Heart right ventricle (tissue), 16 donors: ENCODE results near the gene PLEKHG4B. TPM values are rescaled to one million over a fixed set of nuclear protein-coding genes. Genes with fewer than 3 reads are reported as not detected.

Experiments used
- ATAC-seq, 8 donors: fragments of 200-7000 bp; cut with Tn5 transposase; one replicate each; pipeline ENCODE4 v1.9.1; 2020; ENCODE audit warnings: mild to moderate bottlenecking in 8 of 8, moderate library complexity in 8 of 8, moderate number of reproducible peaks in 1 of 8
- DNase-seq, 2 donors: peaks; one replicate each; pipeline ENCODE4 v3.0.0-alpha.2; 2020
- H3K27ac ChIP-seq, 10 donors: fragments of 200-600 bp; sonication (generic) in 2 of 10; one replicate each; pipeline versions ENCODE4 v1.5.0 to v1.8.0; 2020 to 2022; ENCODE audit warnings: mild to moderate bottlenecking in 3 of 10
- H3K27me3 ChIP-seq, 7 donors: fragments of 200-600 bp; one replicate each; pipeline ENCODE4 v1.8.0; 2021 to 2022; ENCODE audit warnings: mild to moderate bottlenecking in 2 of 7
- H3K36me3 ChIP-seq, 9 donors: fragments of 200-600 bp; sonication (generic) in 1 of 9; one replicate each; pipeline versions ENCODE4 v1.5.0 to v1.8.0; 2020 to 2022; ENCODE audit warnings: mild to moderate bottlenecking in 2 of 9
- H3K4me1 ChIP-seq, 9 donors: fragments of 200-600 bp; sonication (generic) in 1 of 9; one replicate each; pipeline versions ENCODE4 v1.5.0 to v1.8.0; 2020 to 2022; ENCODE audit warnings: mild to moderate bottlenecking in 4 of 9
- H3K4me3 ChIP-seq, 10 donors: fragments of 200-600 bp; sonication (generic) in 2 of 10; one replicate each; pipeline versions ENCODE4 v1.5.0 to v1.8.0; 2020 to 2022; ENCODE audit warnings: mild to moderate bottlenecking in 7 of 10, moderate library complexity in 2 of 10
- H3K9me3 ChIP-seq, 11 donors: fragments of 200-600 bp in 10 of 11; sonication (generic) in 2 of 11; one replicate each; pipeline versions ENCODE4 v1.5.0 to v1.8.0; 2013 to 2022; ENCODE audit warnings: mild to moderate bottlenecking in 2 of 11, control low read depth in 1 of 11, moderate library complexity in 1 of 11
- WGBS, 2 donors: extraction: QIAGEN DNeasy Blood & Tissue Kit; methylation state at CpG; one replicate each; pipeline ENCODE4 v1.1.7; 2013; ENCODE audit warnings: inconsistent platforms in 1 of 2; 5-methylcytosine and 5-hydroxymethylcytosine counted together
- intact Hi-C, 10 donors: fragments of 100-400 bp; cut with DNase I; formaldehyde crosslinking; loops; one replicate each; pipeline versions ENCODE4 v1.11.1 to v1.14.2; 2022
- polyA plus RNA-seq, 2 donors: library from polyadenylated mRNA; stranded (reverse); fragments of 200-250 nt; gene quantifications; one replicate each; pipeline ENCODE4 v1.2.3, GENCODE V29; 2013
- total RNA-seq, 10 donors: library from RNA; stranded (reverse); fragmentation: NEBNext Ultra II Directional in 3 of 10; extraction: Animal tissue kit (Norgen Biotek cat#: 25700) in 3 of 10; gene quantifications; one replicate each; pipeline versions ENCODE4 v1.2.1 to v1.2.4, GENCODE V29; 2021 to 2023
- TF ChIP-seq, protein P1 (sequence below), 9 donors: fragments of 200-600 bp; sonication (generic) in 2 of 9; IDR thresholded peaks; one replicate each; pipeline versions ENCODE4 v1.5.0 to v1.8.0; 2021 to 2022; ENCODE audit warnings: antibody characterized with exemption in 9 of 9, mild to moderate bottlenecking in 5 of 9, moderate library complexity in 1 of 9
- donor health status: Arrhythmogenic right ventricular cardiomyopathy.
- donor health status: ischemic (EF 13 %, LVEDD 7.1; RV severe dilation, severe dysfunction).
- donor health status: healthy with polysubstance abuse.
- donor health status: DM: no; HTN: yes; CAD: no.
- donor health status: DM: no; HTN: no; CAD: no.
- donor health status: ischemic (EF 25% LVEDD 6.9; RV normal size, moderate dysfunction).
- donor health status: ischemic (EF 25% LVEDD 5.7; RV mildly dilated, moderate dysfunction).
- donor health status: healthy.
- donor health status: DM: yes; HTN: yes; CAD: no.
- donor health status: Ischemic cardiomyopathy.
- donor health status: ischemic (EF 35%, LVEDD 5.7; RV mildly dilated, moderate dysfunction).
- donor health status: nonischemic (EF 11% LVEDD 7.7; RV severe dilation, severe dysfunction).
- donor health status: DM: yes; HTN: yes; CAD: no.
- donor health status: PGD.
- donor health status: ischemic (EF 29% LVEDD 5.4; RV normal size, mild dysfunction).
- donor health status: nonischemic (EF 23%, LVEDD 6.1; RV moderate dilation, normal function).

The PLEKHG4B gene
- total and polyA plus RNA-seq, 12 donors, result under 0.01 to 0.14 (median 0.05) TPM; not detected in 8

GRCh38 chr5:169728-170094, 77.7 kb downstream of the PLEKHG4B start:
- Histone ChIP-seq H3K27me3 (no peaks in the 10 kb centered on the region), H3K27ac (peak overlapping the region in 4 of 10 donors; percentile 13 to 66 (median 38)), H3K9me3 (no peaks in the 10 kb centered on the region), H3K4me1 (peaks cover 0 to 23% (median 13%) of the 10 kb centered on the region in 9 donors), H3K4me3 (no peak overlapping the region), H3K36me3 (no peaks in the 10 kb centered on the region)
- intact Hi-C loops, result no loop called here
- peak in 1 of 8 donors; percentile 33 for ATAC-seq
- TF ChIP-seq, protein P1, sequence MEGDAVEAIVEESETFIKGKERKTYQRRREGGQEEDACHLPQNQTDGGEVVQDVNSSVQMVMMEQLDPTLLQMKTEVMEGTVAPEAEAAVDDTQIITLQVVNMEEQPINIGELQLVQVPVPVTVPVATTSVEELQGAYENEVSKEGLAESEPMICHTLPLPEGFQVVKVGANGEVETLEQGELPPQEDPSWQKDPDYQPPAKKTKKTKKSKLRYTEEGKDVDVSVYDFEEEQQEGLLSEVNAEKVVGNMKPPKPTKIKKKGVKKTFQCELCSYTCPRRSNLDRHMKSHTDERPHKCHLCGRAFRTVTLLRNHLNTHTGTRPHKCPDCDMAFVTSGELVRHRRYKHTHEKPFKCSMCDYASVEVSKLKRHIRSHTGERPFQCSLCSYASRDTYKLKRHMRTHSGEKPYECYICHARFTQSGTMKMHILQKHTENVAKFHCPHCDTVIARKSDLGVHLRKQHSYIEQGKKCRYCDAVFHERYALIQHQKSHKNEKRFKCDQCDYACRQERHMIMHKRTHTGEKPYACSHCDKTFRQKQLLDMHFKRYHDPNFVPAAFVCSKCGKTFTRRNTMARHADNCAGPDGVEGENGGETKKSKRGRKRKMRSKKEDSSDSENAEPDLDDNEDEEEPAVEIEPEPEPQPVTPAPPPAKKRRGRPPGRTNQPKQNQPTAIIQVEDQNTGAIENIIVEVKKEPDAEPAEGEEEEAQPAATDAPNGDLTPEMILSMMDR (IDR thresholded peaks at IDR 0.05), result no peak
- WGBS, 2 donors, result 52 to 57% methylated on average over 12 of the region's 12 CpGs
- no peak for DNase-seq

DNA sequence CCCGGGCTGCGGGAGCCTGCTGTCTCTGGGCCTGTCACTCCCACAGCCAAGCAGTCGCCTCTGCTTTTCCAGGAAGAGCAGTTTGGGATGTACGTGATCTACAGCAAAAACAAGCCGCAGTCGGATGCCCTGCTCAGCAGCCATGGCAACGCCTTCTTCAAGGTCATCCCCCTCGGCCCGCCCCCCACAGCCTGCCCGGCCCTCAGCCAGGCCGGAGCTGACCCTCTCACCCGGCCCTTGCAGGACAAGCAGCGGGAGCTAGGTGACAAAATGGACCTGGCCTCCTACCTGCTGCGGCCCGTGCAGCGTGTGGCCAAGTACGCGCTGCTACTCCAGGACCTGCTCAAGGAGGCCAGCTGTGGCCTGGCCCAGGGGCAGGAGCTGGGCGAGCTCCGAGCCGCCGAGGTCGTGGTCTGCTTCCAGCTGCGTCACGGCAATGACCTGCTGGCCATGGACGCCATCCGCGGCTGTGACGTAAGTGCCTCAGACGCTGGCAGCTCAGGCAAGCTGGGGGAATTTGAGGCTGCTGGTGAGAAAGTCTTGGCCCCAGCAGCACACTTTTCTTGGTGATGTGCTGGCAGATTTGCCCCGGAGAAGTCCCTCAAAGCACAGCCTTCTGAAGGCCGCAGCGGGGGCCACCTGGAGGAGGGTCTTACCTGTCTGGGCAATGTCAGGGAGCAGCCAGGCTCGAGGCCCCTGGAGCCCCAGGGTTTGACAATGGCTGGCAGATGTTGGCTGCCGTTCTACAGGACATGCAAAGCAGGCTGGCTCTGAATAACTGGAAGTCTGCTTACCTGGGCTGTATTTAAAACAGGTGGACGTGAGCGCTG, 79.2 kb downstream of the PLEKHG4B start:
- H3K36me3 ChIP-seq, result no peaks in the 10 kb centered on the region
- H3K4me1 ChIP-seq, result peaks cover 0 to 23% (median 13%) of the 10 kb centered on the region in 9 donors
- intact Hi-C loops, result no loop called here
- DNase-seq (no peak), ATAC-seq (no peak)
- H3K27ac ChIP-seq, result no peak overlapping the region
- 82% methylated on average over 37 of the region's 37 CpGs for WGBS, 2 donors
- TF ChIP-seq, protein P1 (IDR thresholded peaks at IDR 0.05), result no peak
- no peaks in the 10 kb centered on the region for H3K9me3 ChIP-seq
- H3K4me3 ChIP-seq, result no peak overlapping the region
- no peaks in the 10 kb centered on the region for H3K27me3 ChIP-seq

GRCh38 chr5:171801-172331, 79.9 kb downstream of the PLEKHG4B start:
- WGBS, 2 donors, result 88 to 93% methylated on average over 23 of the region's 23 CpGs

GRCh38 chr5:172421-172820, 80.5 kb downstream of the PLEKHG4B start:
- WGBS, 2 donors, result 86 to 89% methylated on average over 13 of the region's 13 CpGs
- TF ChIP-seq, protein P1 (IDR thresholded peaks at IDR 0.05), result no peak
- DNase-seq, result no peak
- Histone ChIP-seq H3K4me3 (no peak overlapping the region), H3K27me3 (no peaks in the 10 kb centered on the region), H3K36me3 (no peaks in the 10 kb centered on the region), H3K4me1 (peaks cover 0 to 23% (median 13%) of the 10 kb centered on the region in 9 donors), H3K27ac (no peak overlapping the region), H3K9me3 (no peaks in the 10 kb centered on the region)
- ATAC-seq, result no peak
- intact Hi-C loops, result no loop called here

More at GRCh38 chr5:171801-172331, 79.9 kb downstream of the PLEKHG4B start:
- intact Hi-C loops, result no loop called here
- TF ChIP-seq, protein P1 (IDR thresholded peaks at IDR 0.05), result no peak
- Histone ChIP-seq H3K9me3 (no peaks in the 10 kb centered on the region), H3K27ac (no peak overlapping the region), H3K4me3 (no peak overlapping the region), H3K4me1 (peaks cover 0 to 23% (median 13%) of the 10 kb centered on the region in 9 donors), H3K36me3 (no peaks in the 10 kb centered on the region), H3K27me3 (no peaks in the 10 kb centered on the region)
- no peak for DNase-seq
- ATAC-seq, result no peak
